Neural cell (in vitro differentiated cells): ENCODE results near the gene CPT1A. TPM values are rescaled to one million over a fixed set of nuclear protein-coding genes. Genes with fewer than 3 reads are reported as not detected.

Experiments used
- H2AFZ ChIP-seq: fragments of 200-600, 300-800 bp; sonication (generic), shearing (Covaris generic); 2 replicates; pipeline ENCODE4 v1.6.0; 2014; ENCODE audit warnings: low read depth, mild to moderate bottlenecking, antibody characterized with exemption, low read length, moderate library complexity
- H3F3A ChIP-seq: fragments of 200-600 bp; shearing (Covaris generic); 2 replicates; pipeline ENCODE4 v1.6.1; 2016; ENCODE audit warnings: mild to moderate bottlenecking, moderate library complexity, mixed read lengths, antibody characterized with exemption, low read length; ENCODE audit not compliant: insufficient read depth, poor library complexity, severe bottlenecking
- H3K27ac ChIP-seq: fragments of 200-600, 300-800 bp; sonication (generic), shearing (Covaris generic); 2 replicates; pipeline ENCODE4 v1.5.1; 2014; ENCODE audit warnings: mild to moderate bottlenecking, low read length, moderate library complexity
- H3K27me3 ChIP-seq: fragments of 300-800, 200-600 bp; sonication (generic), shearing (Covaris generic); 2 replicates; pipeline ENCODE4 v1.6.0; 2014; ENCODE audit warnings: mild to moderate bottlenecking, low read depth, low read length, moderate library complexity; ENCODE audit not compliant: insufficient read depth
- H3K36me3 ChIP-seq: fragments of 300-800, 200-600 bp; sonication (generic), shearing (Covaris generic); 2 replicates; pipeline ENCODE4 v1.5.1; 2014; ENCODE audit warnings: mild to moderate bottlenecking, antibody characterized with exemption, low read length, moderate library complexity; ENCODE audit not compliant: insufficient read depth
- H3K4me2 ChIP-seq: fragments of 300-800, 200-600 bp; sonication (generic), shearing (Covaris generic); 2 replicates; pipeline ENCODE4 v1.6.0; 2014; ENCODE audit warnings: mild to moderate bottlenecking, low read length
- H3K4me3 ChIP-seq: fragments of 300-800, 200-600 bp; sonication (generic), shearing (Covaris generic); 2 replicates; pipeline ENCODE4 v1.5.1; 2014; ENCODE audit warnings: mild to moderate bottlenecking, low read length, moderate library complexity
- H3K79me2 ChIP-seq: fragments of 200-600 bp; shearing (Covaris generic); replicated peaks from 2 replicates; pipeline ENCODE4 v1.6.0; 2014; ENCODE audit warnings: mild to moderate bottlenecking, low read length, moderate library complexity; ENCODE audit not compliant: insufficient read depth
- H3K9ac ChIP-seq: fragments of 300-800, 200-600 bp; sonication (generic), shearing (Covaris generic); 2 replicates; pipeline ENCODE4 v1.6.1; 2016; ENCODE audit warnings: mild to moderate bottlenecking, low read length, mixed read lengths
- H3K9me2 ChIP-seq: fragments of 200-600 bp; shearing (Covaris generic); 2 replicates; pipeline ENCODE4 v1.6.1; 2016; ENCODE audit warnings: mild to moderate bottlenecking, low read length, mixed read lengths; ENCODE audit not compliant: insufficient read depth
- H3K9me3 ChIP-seq: fragments of 200-600, 300-800 bp; sonication (generic), shearing (Covaris generic); 2 replicates; pipeline ENCODE4 v1.6.1; 2016; ENCODE audit warnings: mild to moderate bottlenecking, mixed run types, low read length, moderate library complexity, mixed read lengths
- H4K20me1 ChIP-seq: fragments of 200-600 bp; shearing (Covaris generic); 2 replicates; pipeline ENCODE4 v1.6.1; 2016; ENCODE audit warnings: mild to moderate bottlenecking, mixed run types; ENCODE audit not compliant: insufficient read depth
- CTCF ChIP-seq: fragments of 450-650 bp; IDR thresholded peaks from 2 replicates; pipeline ENCODE4 v1.5.1; 2014; ENCODE audit warnings: antibody characterized with exemption, mild to moderate bottlenecking, moderate library complexity; ENCODE audit not compliant: poor library complexity, severe bottlenecking
- EP300 ChIP-seq: fragments of 450-650 bp; conservative IDR thresholded peaks from 2 replicates; pipeline ENCODE4 v1.6.1; 2014; ENCODE audit warnings: antibody characterized with exemption, mild to moderate bottlenecking, moderate library complexity; ENCODE audit not compliant: poor library complexity, severe bottlenecking
- EZH2 ChIP-seq: fragments of 200-600, 300-800 bp; shearing (Covaris generic), sonication (generic); IDR thresholded peaks from 2 replicates; pipeline ENCODE4 v1.6.1; 2014; ENCODE audit warnings: antibody characterized with exemption, low read length, borderline replicate concordance, mild to moderate bottlenecking; ENCODE audit not compliant: insufficient read depth, poor library complexity, severe bottlenecking
- MXI1 ChIP-seq: fragments of 450-650 bp; conservative IDR thresholded peaks from 2 replicates; pipeline ENCODE4 v1.6.1; 2014; ENCODE audit warnings: antibody characterized with exemption, mild to moderate bottlenecking; ENCODE audit not compliant: poor library complexity, severe bottlenecking
- POLR2AphosphoS5 ChIP-seq: IDR thresholded peaks from 2 replicates; pipeline ENCODE4 v1.6.1; 2012
- RAD21 ChIP-seq: fragments of 450-650 bp; conservative IDR thresholded peaks from 2 replicates; pipeline ENCODE4 v1.6.1; 2014; ENCODE audit warnings: antibody characterized with exemption, mild to moderate bottlenecking, moderate library complexity
- SMC3 ChIP-seq: fragments of 450-650 bp; conservative IDR thresholded peaks from 2 replicates; pipeline ENCODE4 v1.6.1; 2014; ENCODE audit warnings: antibody characterized with exemption, mild to moderate bottlenecking, moderate library complexity; ENCODE audit not compliant: poor library complexity
- TAF1 ChIP-seq: IDR thresholded peaks from 2 replicates; pipeline ENCODE4 v1.6.1; 2012; ENCODE audit warnings: low read depth
- polyA plus RNA-seq: library from polyadenylated mRNA; depleted of rRNA; stranded (reverse); fragments of >200 nt; gene quantifications from 2 replicates; pipeline ENCODE4 v1.2.3, GENCODE V29; 2014
- TF ChIP-seq, protein P1 (sequence below): IDR thresholded peaks from 2 replicates; pipeline ENCODE4 v1.6.1; 2012; ENCODE audit warnings: borderline replicate concordance

The CPT1A gene
- polyA plus RNA-seq, 1 donor from 2014 or later, result 0.35 TPM

GRCh38 chr11:68774194-68774585, 67.5 kb downstream of the CPT1A start:
- TF ChIP-seq SMC3, result no peak
- TF ChIP-seq CTCF, result no peak
- TF ChIP-seq MXI1, result no peak
- TF ChIP-seq, protein P1, sequence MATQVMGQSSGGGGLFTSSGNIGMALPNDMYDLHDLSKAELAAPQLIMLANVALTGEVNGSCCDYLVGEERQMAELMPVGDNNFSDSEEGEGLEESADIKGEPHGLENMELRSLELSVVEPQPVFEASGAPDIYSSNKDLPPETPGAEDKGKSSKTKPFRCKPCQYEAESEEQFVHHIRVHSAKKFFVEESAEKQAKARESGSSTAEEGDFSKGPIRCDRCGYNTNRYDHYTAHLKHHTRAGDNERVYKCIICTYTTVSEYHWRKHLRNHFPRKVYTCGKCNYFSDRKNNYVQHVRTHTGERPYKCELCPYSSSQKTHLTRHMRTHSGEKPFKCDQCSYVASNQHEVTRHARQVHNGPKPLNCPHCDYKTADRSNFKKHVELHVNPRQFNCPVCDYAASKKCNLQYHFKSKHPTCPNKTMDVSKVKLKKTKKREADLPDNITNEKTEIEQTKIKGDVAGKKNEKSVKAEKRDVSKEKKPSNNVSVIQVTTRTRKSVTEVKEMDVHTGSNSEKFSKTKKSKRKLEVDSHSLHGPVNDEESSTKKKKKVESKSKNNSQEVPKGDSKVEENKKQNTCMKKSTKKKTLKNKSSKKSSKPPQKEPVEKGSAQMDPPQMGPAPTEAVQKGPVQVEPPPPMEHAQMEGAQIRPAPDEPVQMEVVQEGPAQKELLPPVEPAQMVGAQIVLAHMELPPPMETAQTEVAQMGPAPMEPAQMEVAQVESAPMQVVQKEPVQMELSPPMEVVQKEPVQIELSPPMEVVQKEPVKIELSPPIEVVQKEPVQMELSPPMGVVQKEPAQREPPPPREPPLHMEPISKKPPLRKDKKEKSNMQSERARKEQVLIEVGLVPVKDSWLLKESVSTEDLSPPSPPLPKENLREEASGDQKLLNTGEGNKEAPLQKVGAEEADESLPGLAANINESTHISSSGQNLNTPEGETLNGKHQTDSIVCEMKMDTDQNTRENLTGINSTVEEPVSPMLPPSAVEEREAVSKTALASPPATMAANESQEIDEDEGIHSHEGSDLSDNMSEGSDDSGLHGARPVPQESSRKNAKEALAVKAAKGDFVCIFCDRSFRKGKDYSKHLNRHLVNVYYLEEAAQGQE, result no peak
- TF ChIP-seq EZH2, result no peak
- TF ChIP-seq TAF1, result no peak
- TF ChIP-seq POLR2AphosphoS5, result no peak
- no peak for TF ChIP-seq RAD21
- TF ChIP-seq EP300, result no peak
- no peaks in the 10 kb centered on the region for H3K9me3 ChIP-seq
- H3K79me2 ChIP-seq, result no peaks in the 10 kb centered on the region
- no peaks in the 10 kb centered on the region for H3K9me2 ChIP-seq
- no peak overlapping the region for H3K4me2 ChIP-seq
- no peak overlapping the region for H3K4me3 ChIP-seq
- H4K20me1 ChIP-seq, result no peaks in the 10 kb centered on the region
- no peak overlapping the region for H3K9ac ChIP-seq
- no peak overlapping the region for H3K27ac ChIP-seq
- no peaks in the 10 kb centered on the region for H3K36me3 ChIP-seq
- no peaks in the 10 kb centered on the region for H3F3A ChIP-seq
- H2AFZ ChIP-seq, result no peak overlapping the region
- no peaks in the 10 kb centered on the region for H3K27me3 ChIP-seq

DNA sequence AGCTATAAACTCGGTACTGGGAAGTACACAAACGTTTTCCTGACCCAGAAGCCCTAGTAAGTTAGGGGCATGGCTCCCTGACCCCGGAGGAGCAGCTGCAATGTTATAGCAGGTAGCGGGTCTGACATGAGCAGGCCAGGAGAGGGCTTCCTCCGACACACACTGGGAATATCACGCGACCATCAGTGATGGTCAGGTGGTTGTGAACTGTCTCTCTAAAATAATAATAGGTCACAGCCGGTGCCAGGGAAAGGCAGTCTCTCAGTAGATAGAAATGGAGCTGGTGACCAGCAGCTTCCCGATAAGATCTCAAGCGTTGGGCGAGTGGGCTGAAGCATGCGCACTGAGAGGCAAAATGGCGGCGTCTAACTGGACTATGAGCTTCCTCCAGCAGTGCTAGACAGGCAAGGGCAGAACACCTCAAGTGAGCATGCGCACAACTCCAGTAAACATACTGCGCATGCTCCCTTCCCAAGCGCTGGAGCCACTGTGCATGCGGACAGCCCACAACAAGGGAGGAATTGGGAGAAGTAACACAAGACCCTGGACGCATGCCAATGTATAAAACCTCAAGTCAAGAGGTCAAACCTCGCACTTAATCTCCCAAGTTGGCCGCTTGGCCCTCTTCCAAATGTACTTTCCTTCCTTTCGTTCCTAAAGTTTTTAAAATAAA, 68.1 kb downstream of the CPT1A start:
- Histone ChIP-seq H4K20me1 (no peaks in the 10 kb centered on the region), H3K36me3 (no peaks in the 10 kb centered on the region), H3K27me3 (no peaks in the 10 kb centered on the region), H2AFZ (no peak overlapping the region), H3K79me2 (no peaks in the 10 kb centered on the region), H3K4me2 (no peak overlapping the region), H3K4me3 (no peak overlapping the region), H3K27ac (no peak overlapping the region), H3K9ac (no peak overlapping the region), H3F3A (no peaks in the 10 kb centered on the region), H3K9me3 (no peaks in the 10 kb centered on the region), H3K9me2 (no peaks in the 10 kb centered on the region)
- TF ChIP-seq, protein P1, result no peak
- TF ChIP-seq TAF1 (no peak), SMC3 (no peak), EZH2 (no peak), CTCF (no peak), EP300 (no peak)
